Left ventricle myocardium inferior (tissue), 1 donor: ENCODE results near the gene TMEM63B. TPM values are rescaled to one million over a fixed set of nuclear protein-coding genes. Genes with fewer than 3 reads are reported as not detected.

Source experiments
- DNase-seq: peaks from one replicate; pipeline ENCODE4 v3.0.0-alpha.2; 2020
- H3K27ac ChIP-seq: fragments of 200-600 bp; replicated peaks from 2 replicates; pipeline ENCODE4 v1.8.0; 2021
- H3K27me3 ChIP-seq: fragments of 200-600 bp; 2 replicates; pipeline ENCODE4 v1.8.0; 2021; ENCODE audit warnings: low read depth
- H3K36me3 ChIP-seq: fragments of 200-600 bp; 2 replicates; pipeline ENCODE4 v1.8.0; 2021
- H3K4me1 ChIP-seq: fragments of 200-600 bp; 2 replicates; pipeline ENCODE4 v1.8.0; 2021
- H3K4me3 ChIP-seq: fragments of 200-600 bp; 2 replicates; pipeline ENCODE4 v1.8.0; 2021; ENCODE audit warnings: mild to moderate bottlenecking, moderate library complexity
- H3K9me3 ChIP-seq: fragments of 200-600 bp; replicated peaks from 2 replicates; pipeline ENCODE4 v1.8.0; 2021
- CTCF ChIP-seq: fragments of 200-600 bp; IDR thresholded peaks from 2 replicates; pipeline ENCODE4 v1.8.0; 2021; ENCODE audit warnings: antibody characterized with exemption, mild to moderate bottlenecking, borderline replicate concordance
- intact Hi-C: fragments of 100-400 bp; cut with micrococcal nuclease; formaldehyde crosslinking; loops from one replicate; pipeline ENCODE4 v1.11.0; 2022
- total RNA-seq: library from RNA; stranded (reverse); fragmentation: NEBNext Ultra II Directional; extraction: Animal tissue kit (Norgen Biotek cat#: 25700); gene quantifications from one replicate; pipeline ENCODE4 v1.2.1, GENCODE V29; 2021
- donor health status: DM: no; HTN: yes; CAD: no; lungs with severe emphysema.

TMEM63B gene
- total RNA-seq, 1 donor from 2014 or later: 37.2 TPM

DNA sequence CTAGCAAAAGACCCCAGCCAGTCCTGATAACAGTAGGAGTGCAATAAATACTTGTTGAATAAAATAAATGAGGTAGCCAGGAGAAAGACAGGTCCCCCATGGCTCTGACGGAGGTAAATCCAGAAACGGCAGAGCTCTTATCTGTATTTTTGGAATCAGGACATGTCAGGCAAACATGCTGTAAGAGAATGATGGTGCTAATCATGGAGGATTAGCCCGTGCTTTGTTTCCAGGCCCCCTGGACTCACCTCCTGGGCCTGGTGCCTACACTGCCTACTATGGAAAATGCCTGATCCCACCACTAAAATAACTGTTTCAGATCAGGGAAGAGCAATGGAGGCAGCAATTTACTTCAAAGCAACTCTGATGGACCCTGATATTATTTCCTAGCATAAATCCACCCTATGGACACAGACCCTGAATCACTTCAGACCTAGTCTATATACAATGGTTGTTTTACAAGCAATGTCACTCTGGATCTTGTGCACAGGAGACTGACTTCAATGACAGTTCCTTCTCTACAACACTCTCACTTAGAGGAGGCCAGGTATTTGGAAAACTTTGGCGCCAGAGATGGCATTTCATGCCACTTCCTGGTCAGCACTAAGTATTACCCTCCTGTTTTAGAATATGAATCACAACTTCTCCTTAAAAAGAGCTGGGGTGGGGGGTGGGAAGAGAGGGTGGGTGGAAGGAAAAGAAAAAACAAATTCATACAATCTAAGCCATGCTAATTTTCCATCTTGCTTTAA lies 6.5 kb upstream of the TMEM63B start:
- intact Hi-C loops: no loop called here
- Histone ChIP-seq H3K9me3 (no peaks in the 10 kb centered on the region), H3K27ac (no peak overlapping the region)

DNA sequence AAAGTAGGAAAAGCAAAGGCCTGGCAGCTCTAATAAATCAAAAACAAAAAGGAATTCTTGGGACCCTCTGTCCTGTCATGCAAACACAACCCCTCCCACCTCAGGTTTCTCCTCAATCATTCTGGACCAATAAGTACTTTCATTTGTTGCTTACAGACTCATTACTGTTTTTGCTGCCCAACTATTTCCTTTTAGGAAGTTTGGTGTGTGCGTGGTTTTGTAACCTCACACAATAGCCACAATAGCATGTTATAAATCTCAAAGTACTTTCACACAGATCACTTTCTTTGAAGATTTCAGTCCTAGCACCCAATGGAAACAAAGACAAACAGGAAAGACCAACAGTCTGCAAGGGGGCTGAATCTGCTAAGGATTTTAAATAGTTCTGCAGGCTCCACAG lies 4.6 kb upstream of the TMEM63B start:
- Histone ChIP-seq H3K27ac (peak overlapping the region; percentile 54), H3K4me3 (peak overlapping the region; percentile 19), H3K36me3 (no peaks in the 10 kb centered on the region), H3K9me3 (no peaks in the 10 kb centered on the region), H3K27me3 (no peaks in the 10 kb centered on the region), H3K4me1 (peaks cover 96% of the 10 kb centered on the region)
- DNase-seq: no peak
- intact Hi-C loops: no loop called here
- TF ChIP-seq CTCF: no peak

More for the DNA sequence above, 6.5 kb upstream of the TMEM63B start:
- no peak for DNase-seq
- no peak for TF ChIP-seq CTCF
- Histone ChIP-seq H3K27me3 (no peaks in the 10 kb centered on the region), H3K4me3 (no peak overlapping the region), H3K4me1 (peaks cover 99% of the 10 kb centered on the region), H3K36me3 (no peaks in the 10 kb centered on the region)

- TF ChIP-seq CTCF: no peak
- no peak for DNase-seq
- Histone ChIP-seq H3K36me3 (no peaks in the 10 kb centered on the region), H3K4me3 (no peak overlapping the region), H3K4me1 (peaks cover 96% of the 10 kb centered on the region), H3K27me3 (no peaks in the 10 kb centered on the region), H3K9me3 (no peaks in the 10 kb centered on the region), H3K27ac (peak overlapping the region; percentile 54)
- intact Hi-C loops: no loop called here
These were observed 3.8 kb upstream of the TMEM63B start for GRCh38 chr6:44123544-44123943.

DNA sequence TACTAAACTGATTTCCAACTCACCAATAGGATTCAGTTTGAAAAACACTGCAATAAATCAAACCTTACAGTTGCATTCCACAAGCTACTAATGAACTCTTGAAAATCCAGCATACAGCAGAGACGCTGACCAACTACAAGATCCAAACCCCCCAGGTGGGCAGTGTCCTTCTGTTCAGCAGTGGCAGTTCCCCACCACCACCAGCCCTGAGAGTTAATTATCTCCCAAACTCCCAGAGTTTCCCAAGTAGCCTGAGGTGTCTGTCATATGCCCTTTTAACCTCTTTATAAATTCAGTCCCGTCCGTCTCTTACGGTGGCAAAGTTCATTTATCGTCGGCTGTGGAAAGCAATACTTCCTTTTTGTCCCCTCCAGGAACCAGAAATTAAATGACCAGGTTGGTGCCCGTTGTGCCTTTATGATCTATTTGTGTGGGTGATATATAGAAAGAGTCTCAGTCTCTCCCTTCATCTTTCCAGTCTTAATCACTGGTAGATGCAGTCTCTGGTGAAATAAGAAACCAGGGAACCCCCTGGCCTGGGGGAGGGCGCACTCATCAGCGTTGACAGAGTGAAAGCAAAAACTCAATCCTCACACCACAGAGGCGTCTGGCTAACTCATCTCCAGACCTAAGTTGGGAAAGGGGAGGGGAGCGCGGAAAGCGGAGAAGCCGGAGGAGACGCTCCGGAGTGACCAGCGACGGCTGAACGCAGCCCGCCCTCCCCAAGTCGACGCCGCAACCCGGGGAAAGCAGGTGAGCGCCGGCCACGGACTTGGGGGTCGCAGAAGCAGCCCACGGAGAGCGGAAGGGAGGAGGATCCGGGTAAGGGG lies 819 bp upstream of the TMEM63B start:
- H3K9me3 ChIP-seq: no peaks in the 10 kb centered on the region
- peaks cover 90% of the 10 kb centered on the region for H3K4me1 ChIP-seq
- H3K4me3 ChIP-seq: peak overlapping the region; percentile 99
- H3K36me3 ChIP-seq: no peaks in the 10 kb centered on the region
- no peak for TF ChIP-seq CTCF
- peak overlapping the region; percentile 93 for H3K27ac ChIP-seq
- no peaks in the 10 kb centered on the region for H3K27me3 ChIP-seq
- intact Hi-C loops: no loop called here
- DNase-seq: peak; percentile 30

DNA sequence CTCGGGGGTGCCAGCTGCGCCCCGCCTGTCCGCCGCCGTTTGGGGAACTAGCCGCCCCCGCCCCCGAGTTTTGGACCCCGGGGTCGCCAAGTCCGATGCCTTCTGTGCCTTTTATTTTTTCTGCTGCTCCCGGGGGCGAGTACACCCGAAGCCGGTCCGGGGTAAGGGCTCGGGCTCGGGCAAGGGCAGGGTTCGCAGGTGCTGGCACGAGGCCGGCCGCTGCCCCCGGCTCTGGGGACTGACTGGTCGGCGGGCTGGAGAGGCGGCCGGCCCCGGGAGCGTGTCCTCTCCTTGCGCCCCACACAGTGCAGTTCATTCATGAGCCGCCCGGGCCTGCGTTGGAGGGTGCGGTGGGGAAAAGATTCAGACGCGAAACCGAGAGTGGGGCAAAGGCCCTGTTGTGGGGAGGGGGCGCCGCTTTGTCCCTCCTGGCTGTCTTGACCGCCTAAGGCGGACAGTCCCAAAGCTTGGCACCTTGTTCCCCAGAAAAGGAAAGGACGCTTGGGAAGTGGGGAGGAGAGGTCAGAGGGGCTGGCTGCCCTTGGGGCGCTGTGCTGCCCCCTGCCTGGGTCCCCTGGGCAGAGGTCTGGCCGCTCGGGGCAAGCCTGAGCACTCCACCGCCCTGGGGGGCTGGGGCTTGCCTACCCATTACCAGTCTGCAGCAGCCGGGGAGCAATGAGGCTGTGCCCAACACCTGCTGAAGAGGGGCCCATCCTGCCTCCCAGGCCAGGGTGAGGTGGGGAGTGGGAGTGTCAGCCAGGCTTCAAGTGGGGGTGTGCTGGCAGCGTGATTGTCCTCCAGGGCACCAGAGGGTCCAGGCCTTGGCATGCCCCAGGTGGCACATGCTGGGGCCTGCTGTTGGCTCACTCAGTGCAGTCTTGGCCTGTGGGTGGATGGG lies 915 bp downstream of the TMEM63B start:
- Histone ChIP-seq H3K27ac (peak overlapping the region; percentile 93), H3K4me1 (peaks cover 88% of the 10 kb centered on the region)
- DNase-seq: peak; percentile 40

More for the DNA sequence above, 915 bp downstream of the TMEM63B start:
- Histone ChIP-seq H3K27me3 (no peaks in the 10 kb centered on the region), H3K9me3 (no peaks in the 10 kb centered on the region), H3K4me3 (peak overlapping the region; percentile 99), H3K36me3 (no peaks in the 10 kb centered on the region)
- intact Hi-C loops: no loop called here
- TF ChIP-seq CTCF: peak; percentile 41
